ENCODE results near the gene LMNTD2.

GRCh38 chr11:516400-516799 is 44.1 kb downstream of the LMNTD2 start:
- no peak for TF ChIP-seq EP300 (IDR thresholded peaks at IDR 0.05; ENCODE audit: borderline replicate concordance)
- no peak for TF ChIP-seq CREB1 (IDR thresholded peaks at IDR 0.05; ENCODE audit: low read depth)
- no peak for TF ChIP-seq NFIC (IDR thresholded peaks at IDR 0.05)
- no peak for TF ChIP-seq RAD21 (IDR thresholded peaks at IDR 0.05; ENCODE audit: low read depth)
- TF ChIP-seq TAF1 (IDR thresholded peaks at IDR 0.05; ENCODE audit: low read depth): no peak
- TF ChIP-seq CEBPB (IDR thresholded peaks at IDR 0.05): no peak
- no peak for TF ChIP-seq TEAD4 (IDR thresholded peaks at IDR 0.05)
- no peak for TF ChIP-seq MAX (IDR thresholded peaks at IDR 0.05)
- no peak for TF ChIP-seq EGR1 (IDR thresholded peaks at IDR 0.05)
- TF ChIP-seq YY1 (IDR thresholded peaks at IDR 0.05; ENCODE audit: low read depth): no peak
- TF ChIP-seq REST (IDR thresholded peaks at IDR 0.05; ENCODE audit: low read depth): no peak
- no peak for TF ChIP-seq FOXM1 (IDR thresholded peaks at IDR 0.05; ENCODE audit: borderline replicate concordance, low read depth)
- TF ChIP-seq USF1 (IDR thresholded peaks at IDR 0.05): no peak
